IMR-90 (cell line): ENCODE data around the gene IER5L. TPM values are rescaled to one million over a fixed set of nuclear protein-coding genes. Genes with fewer than 3 reads are reported as not detected.

ENCODE experiments used
- ATAC-seq: fragments of 200-7000 bp; cut with Tn5 transposase; 2 replicates; pipeline ENCODE4 v1.9.1; 2020; ENCODE audit warnings: low read depth, mild to moderate bottlenecking, moderate library complexity
- BruUV-seq: library from RNA; stranded (reverse); fragments of 400-500 nt; replicated peaks from 2 replicates; lab custom pipeline; 2021; lab: Mats Ljungman, UMichigan
- CTCF ChIA-PET: fragments of 300-600 bp; formaldehyde crosslinking; extraction: SDS; loops from one replicate; lab custom pipeline; 2021; ENCODE audit warnings: antibody characterized with exemption; lab: Yijun Ruan, JAX
- POLR2A ChIA-PET: fragments of 300-600 bp; sonication (Branson Sonifier 250); formaldehyde crosslinking; loops from one replicate; lab custom pipeline; 2022; ENCODE audit warnings: antibody characterized with exemption; ENCODE audit not compliant: unreplicated experiment; lab: Charles Lee
- DNase-seq: peaks from one replicate; pipeline ENCODE4 v3.0.0; 2013
- H2AFZ ChIP-seq: replicated peaks from 2 replicates; pipeline ENCODE3; 2013; ENCODE audit warnings: low read length, mild to moderate bottlenecking; ENCODE audit not compliant: poor library complexity
- H2AK5ac ChIP-seq: 2 replicates; pipeline ENCODE4 v1.6.1; 2013; ENCODE audit warnings: low read depth, low read length, inconsistent platforms
- H2AK9ac ChIP-seq: replicated peaks from 2 replicates; pipeline ENCODE3; 2013; ENCODE audit warnings: mild to moderate bottlenecking, low read depth, low read length, moderate library complexity; ENCODE audit not compliant: poor library complexity
- H2BK120ac ChIP-seq: 2 replicates; pipeline ENCODE4 v1.6.1; 2013; ENCODE audit warnings: low read depth, low read length, inconsistent platforms
- H2BK15ac ChIP-seq: 3 replicates; pipeline ENCODE4 v1.6.1; 2013; ENCODE audit warnings: low read depth, low read length, inconsistent platforms
- H2BK20ac ChIP-seq: 2 replicates; pipeline ENCODE4 v1.6.1; 2013; ENCODE audit warnings: low read depth, mild to moderate bottlenecking, inconsistent platforms, low read length, moderate library complexity
- H2BK5ac ChIP-seq: 2 replicates; pipeline ENCODE4 v1.6.1; 2013; ENCODE audit warnings: mild to moderate bottlenecking, low read depth, low read length, inconsistent platforms; ENCODE audit not compliant: poor library complexity, severe bottlenecking
- H3K14ac ChIP-seq: replicated peaks from 2 replicates; pipeline ENCODE4 v1.6.1; 2013; ENCODE audit warnings: low read depth, low read length, inconsistent platforms
- H3K18ac ChIP-seq: 2 replicates; pipeline ENCODE4 v1.6.1; 2013; ENCODE audit warnings: low read depth, low read length, control low read depth
- H3K23ac ChIP-seq: 2 replicates; pipeline ENCODE4 v1.6.1; 2013; ENCODE audit warnings: low read depth, low read length, inconsistent platforms
- H3K27ac ChIP-seq: 2 replicates; pipeline ENCODE4 v1.5.1; 2013; ENCODE audit warnings: mild to moderate bottlenecking, control low read depth, low read length; ENCODE audit not compliant: insufficient read depth
- H3K27me3 ChIP-seq: 2 replicates; pipeline ENCODE4 v1.6.1; 2013; ENCODE audit warnings: low read length; ENCODE audit not compliant: control insufficient read depth, insufficient read depth
- H3K36me3 ChIP-seq: 2 replicates; pipeline ENCODE4 v1.6.1; 2013; ENCODE audit warnings: low read length, mixed read lengths; ENCODE audit not compliant: control insufficient read depth, insufficient read depth
- H3K4ac ChIP-seq: 2 replicates; pipeline ENCODE4 v1.6.1; 2013; ENCODE audit warnings: low read depth, low read length, inconsistent platforms
- H3K4me1 ChIP-seq: 2 replicates; pipeline ENCODE4 v1.6.1; 2013; ENCODE audit warnings: low read length, mixed read lengths; ENCODE audit not compliant: control insufficient read depth, insufficient read depth
- H3K4me2 ChIP-seq: 2 replicates; pipeline ENCODE4 v1.6.1; 2013; ENCODE audit warnings: low read depth, mild to moderate bottlenecking, control low read depth, low read length, moderate library complexity
- H3K4me3 ChIP-seq: 2 replicates; pipeline ENCODE4 v1.5.1; 2013; ENCODE audit warnings: low read depth, mild to moderate bottlenecking, control low read depth, low read length, moderate library complexity; ENCODE audit not compliant: insufficient read depth
- H3K56ac ChIP-seq: 2 replicates; pipeline ENCODE4 v1.6.1; 2013; ENCODE audit warnings: low read length, inconsistent platforms; ENCODE audit not compliant: insufficient read depth; ENCODE audit errors: extremely low read depth
- H3K79me1 ChIP-seq, 2 experiments: 2 replicates each; pipeline ENCODE4 v1.6.1; 2013; ENCODE audit warnings: low read length in 2 of 2, inconsistent platforms in 1 of 2, low read depth in 1 of 2
- H3K9ac ChIP-seq: 2 replicates; pipeline ENCODE4 v1.6.1; 2013; ENCODE audit warnings: low read depth, low read length, control low read depth
- H3K9me1 ChIP-seq: 2 replicates; pipeline ENCODE4 v1.6.1; 2013; ENCODE audit warnings: low read length, inconsistent platforms; ENCODE audit not compliant: insufficient read depth
- H3K9me3 ChIP-seq: 2 replicates; pipeline ENCODE4 v1.6.1; 2013; ENCODE audit warnings: low read length; ENCODE audit not compliant: control insufficient read depth, insufficient read depth
- H4K20me1 ChIP-seq: 2 replicates; pipeline ENCODE4 v1.6.1; 2013; ENCODE audit warnings: low read length, inconsistent platforms; ENCODE audit not compliant: insufficient read depth
- H4K5ac ChIP-seq: 2 replicates; pipeline ENCODE4 v1.6.1; 2013; ENCODE audit warnings: mild to moderate bottlenecking, low read depth, low read length, control low read depth
- H4K8ac ChIP-seq, 2 experiments: 2 replicates each; pipeline ENCODE4 v1.6.1; 2013; ENCODE audit warnings: low read depth in 2 of 2, low read length in 2 of 2, control low read depth in 1 of 2, inconsistent platforms in 1 of 2
- H4K91ac ChIP-seq: 2 replicates; pipeline ENCODE4 v1.6.1; 2013; ENCODE audit warnings: low read depth, low read length, inconsistent platforms; ENCODE audit not compliant: insufficient read depth
- BHLHE40 ChIP-seq: fragments of 150-350 bp; IDR thresholded peaks from 2 replicates; pipeline ENCODE4 v1.6.1; 2016; ENCODE audit warnings: mild to moderate bottlenecking, low read depth, low read length
- FOS ChIP-seq: fragments of 150-350 bp; IDR thresholded peaks from 2 replicates; pipeline ENCODE4 v1.6.1; 2016; ENCODE audit warnings: low read depth, low read length
- MXI1 ChIP-seq: IDR thresholded peaks from 2 replicates; pipeline ENCODE4 v1.6.1; 2012; ENCODE audit warnings: low read depth, mild to moderate bottlenecking, low read length, moderate library complexity, borderline replicate concordance
- NFE2L2 ChIP-seq: fragments of 150-350 bp; IDR thresholded peaks from 2 replicates; pipeline ENCODE4 v1.6.1; 2016; ENCODE audit warnings: low read depth, mild to moderate bottlenecking, low read length
- RAD21 ChIP-seq: IDR thresholded peaks from 2 replicates; pipeline ENCODE4 v1.6.1; 2012; ENCODE audit warnings: low read length, improper control_type of control experiment
- WGBS, 2 experiments: methylation state at CpG; one replicate each; pipeline versions ENCODE4 v1.1.5 to v1.1.7; 2013; ENCODE audit warnings: missing lambda C conversion rate in 2 of 2; ENCODE audit not compliant: insufficient read length in 1 of 2; ENCODE audit errors: extremely low coverage in 2 of 2; 5-methylcytosine and 5-hydroxymethylcytosine counted together
- dilution Hi-C: fragments of 300-500 bp; cut with HindIII; formaldehyde crosslinking; loops from one replicate; pipeline ENCODE4 v1.14.3; 2018; ENCODE audit warnings: low sequenced_read_pairs; ENCODE audit not compliant: unreplicated experiment
- in situ Hi-C: fragments of 300-500 bp; cut with MboI; formaldehyde crosslinking; loops from 3 replicates; pipeline ENCODE4 v1.14.3; 2019; ENCODE audit warnings: low sequenced_read_pairs, inconsistent platforms, mixed read lengths
- intact Hi-C: fragments of 100-400 bp; cut with micrococcal nuclease; formaldehyde crosslinking; loops from 2 replicates; pipeline ENCODE4 v1.10.0; 2022
- polyA plus RNA-seq, 3 experiments: library from polyadenylated mRNA; depleted of rRNA; stranded (reverse); fragments of >200 nt; gene quantifications; 2 replicates each; pipeline ENCODE4 v1.2.3, GENCODE V29; 2012; ENCODE audit warnings: low replicate concordance in 1 of 3
- total RNA-seq: library from RNA; depleted of rRNA; stranded (reverse); fragments of >200 nt; gene quantifications from 2 replicates; pipeline ENCODE4 v1.2.3, GENCODE V29; 2012

The IER5L gene
- total and polyA plus RNA-seq, 2 of the 4 experiments (the other 2 are of a cell fraction) = 12.5 to 13.4 TPM

GRCh38 chr9:129163753-129164152 lies 14.3 kb downstream of the IER5L start:
- peak overlapping the region; percentile 59; the same call in 1 of the 2 replicates for H3K4ac ChIP-seq
- H2BK120ac ChIP-seq = peak overlapping the region; percentile 60
- peaks cover 25% of the 10 kb centered on the region for H3K9me1 ChIP-seq
- peak overlapping the region; percentile 26; the same call in 1 of the 2 replicates for H3K18ac ChIP-seq
- TF ChIP-seq FOS (no peak), BHLHE40 (no peak), NFE2L2 (no peak), MXI1 (no peak), RAD21 (no peak)
- ATAC-seq = no peak
- peak overlapping the region; percentile 74 for H2AK5ac ChIP-seq
- H3K4me1 ChIP-seq = peaks cover 27% of the 10 kb centered on the region
- intact Hi-C loops (no loop called here), in situ Hi-C loops (no loop called here), dilution Hi-C loops (no loop called here)
- DNase-seq = no peak
- H3K9me3 ChIP-seq = no peaks in the 10 kb centered on the region
- no peak overlapping the region for H3K56ac ChIP-seq
- H4K8ac ChIP-seq = peak overlapping the region in 1 of 2 experiments; percentile 9; a peak in 1 of 4 replicates
- H2AK9ac ChIP-seq = peak overlapping the region; percentile 76
- H3K23ac ChIP-seq = no peak overlapping the region
- peak overlapping the region; percentile 34 for H2BK5ac ChIP-seq
- POLR2A ChIA-PET = no interaction called here
- CTCF ChIA-PET = interaction anchor here (2.4 kb wide), 1 partner anchor 21 kb away, joined by 5 read pairs; no protein-coding TSS in a partner anchor
- H3K4me3 ChIP-seq = no peak overlapping the region
- peaks cover 4 to 30% of the 10 kb centered on the region in 2 experiments for H3K79me1 ChIP-seq
- peak overlapping the region; percentile 53; the same call in 1 of the 2 replicates for H3K14ac ChIP-seq
- peaks cover 2% of the 10 kb centered on the region; the same call in 1 of the 2 replicates for H3K36me3 ChIP-seq
- H2BK15ac ChIP-seq = no peak overlapping the region; the same call in 2 of the 3 replicates
- WGBS, 2 experiments = 100% methylated on average over 2 of the region's 10 CpGs; no CpG with 5 or more reads in 1 of the 2 experiments
- BruUV-seq = no TSS peak
- no peak overlapping the region for H3K9ac ChIP-seq
- H3K4me2 ChIP-seq = no peak overlapping the region
- peak overlapping the region; percentile 17 for H2AFZ ChIP-seq
- peak overlapping the region; percentile 50 for H4K91ac ChIP-seq
- peak overlapping the region; percentile 40; the same call in 1 of the 2 replicates for H4K5ac ChIP-seq
- no peaks in the 10 kb centered on the region for H4K20me1 ChIP-seq
- peak overlapping the region; percentile 9; the same call in 1 of the 2 replicates for H3K27ac ChIP-seq
- no peaks in the 10 kb centered on the region for H3K27me3 ChIP-seq
- H2BK20ac ChIP-seq = no peak overlapping the region
